Upper lobe of right lung (tissue), 1 donor: ENCODE data around the gene UBE2B. TPM values are rescaled to one million over a fixed set of nuclear protein-coding genes. Genes with fewer than 3 reads are reported as not detected.
"Not testable (repeated sequence)": the region's sequence is repeated elsewhere in the genome, so short reads cannot be mapped to it uniquely, and the experiment has no call there.

Source experiments
- ATAC-seq: fragments of 200-7000 bp; cut with Tn5 transposase; one replicate; pipeline ENCODE4 v1.9.1; 2020; ENCODE audit warnings: mild to moderate bottlenecking, moderate library complexity
- DNase-seq: peaks from one replicate; pipeline ENCODE4 v3.0.0-alpha.2; 2020
- H3K27ac ChIP-seq: fragments of 200-600 bp; one replicate; pipeline ENCODE4 v1.8.0; 2022
- H3K27me3 ChIP-seq: fragments of 200-600 bp; one replicate; pipeline ENCODE4 v1.8.0; 2022; ENCODE audit warnings: mild to moderate bottlenecking
- H3K36me3 ChIP-seq: fragments of 200-600 bp; one replicate; pipeline ENCODE4 v1.8.0; 2022
- H3K4me1 ChIP-seq: fragments of 200-600 bp; one replicate; pipeline ENCODE4 v1.8.0; 2022
- H3K4me3 ChIP-seq: fragments of 200-600 bp; one replicate; pipeline ENCODE4 v1.8.0; 2022; ENCODE audit warnings: mild to moderate bottlenecking
- H3K9me3 ChIP-seq: fragments of 200-600 bp; one replicate; pipeline ENCODE4 v1.8.0; 2022
- intact Hi-C: fragments of 100-400 bp; cut with DNase I; formaldehyde crosslinking; loops from one replicate; pipeline ENCODE4 v1.11.0; 2022
- total RNA-seq: library from RNA; stranded (reverse); fragmentation: NEBNext Ultra II Directional; extraction: Animal tissue kit (Norgen Biotek cat#: 25700); gene quantifications from one replicate; pipeline ENCODE4 v1.2.1, GENCODE V29; 2021
- TF ChIP-seq, protein P1 (sequence below): fragments of 200-600 bp; IDR thresholded peaks from one replicate; pipeline ENCODE4 v1.8.0; 2022; ENCODE audit warnings: antibody characterized with exemption
- donor health status: DM: no; HTN: yes; CAD: no; lungs with severe emphysema.

UBE2B gene
- total RNA-seq, 1 donor from 2014 or later: 94.6 TPM

DNA sequence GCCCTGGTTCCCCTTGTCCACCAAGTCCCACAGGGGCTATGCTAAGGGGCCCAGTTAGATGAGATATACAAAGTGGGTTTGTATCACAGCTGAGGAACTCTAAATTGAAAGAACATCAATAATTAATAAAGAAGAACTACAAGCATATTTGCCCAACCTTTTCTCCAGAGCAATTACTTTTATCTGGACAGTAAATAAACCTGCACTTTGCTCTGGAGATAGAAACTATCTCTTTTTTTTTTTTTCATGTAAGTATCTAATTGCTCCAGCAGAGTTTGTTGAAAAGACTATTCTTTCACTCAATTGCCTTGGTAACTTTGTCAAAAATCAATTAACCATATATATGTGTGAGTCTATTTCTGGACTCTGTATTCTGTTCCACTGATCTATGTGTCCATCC is 46.3 kb downstream of the UBE2B start:
- intact Hi-C loops: loop anchor here (10.0 kb wide), 1 partner anchor 47 kb away; no protein-coding TSS in a partner anchor
- H3K4me3 ChIP-seq: no peak overlapping the region
- no peaks in the 10 kb centered on the region for H3K36me3 ChIP-seq
- no peak overlapping the region for H3K27ac ChIP-seq
- H3K4me1 ChIP-seq: peaks cover 3% of the 10 kb centered on the region
- no peak for ATAC-seq
- no peak for DNase-seq
- no peaks in the 10 kb centered on the region for H3K27me3 ChIP-seq
- TF ChIP-seq, protein P1, sequence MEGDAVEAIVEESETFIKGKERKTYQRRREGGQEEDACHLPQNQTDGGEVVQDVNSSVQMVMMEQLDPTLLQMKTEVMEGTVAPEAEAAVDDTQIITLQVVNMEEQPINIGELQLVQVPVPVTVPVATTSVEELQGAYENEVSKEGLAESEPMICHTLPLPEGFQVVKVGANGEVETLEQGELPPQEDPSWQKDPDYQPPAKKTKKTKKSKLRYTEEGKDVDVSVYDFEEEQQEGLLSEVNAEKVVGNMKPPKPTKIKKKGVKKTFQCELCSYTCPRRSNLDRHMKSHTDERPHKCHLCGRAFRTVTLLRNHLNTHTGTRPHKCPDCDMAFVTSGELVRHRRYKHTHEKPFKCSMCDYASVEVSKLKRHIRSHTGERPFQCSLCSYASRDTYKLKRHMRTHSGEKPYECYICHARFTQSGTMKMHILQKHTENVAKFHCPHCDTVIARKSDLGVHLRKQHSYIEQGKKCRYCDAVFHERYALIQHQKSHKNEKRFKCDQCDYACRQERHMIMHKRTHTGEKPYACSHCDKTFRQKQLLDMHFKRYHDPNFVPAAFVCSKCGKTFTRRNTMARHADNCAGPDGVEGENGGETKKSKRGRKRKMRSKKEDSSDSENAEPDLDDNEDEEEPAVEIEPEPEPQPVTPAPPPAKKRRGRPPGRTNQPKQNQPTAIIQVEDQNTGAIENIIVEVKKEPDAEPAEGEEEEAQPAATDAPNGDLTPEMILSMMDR: no peak
- no peaks in the 10 kb centered on the region for H3K9me3 ChIP-seq

DNA sequence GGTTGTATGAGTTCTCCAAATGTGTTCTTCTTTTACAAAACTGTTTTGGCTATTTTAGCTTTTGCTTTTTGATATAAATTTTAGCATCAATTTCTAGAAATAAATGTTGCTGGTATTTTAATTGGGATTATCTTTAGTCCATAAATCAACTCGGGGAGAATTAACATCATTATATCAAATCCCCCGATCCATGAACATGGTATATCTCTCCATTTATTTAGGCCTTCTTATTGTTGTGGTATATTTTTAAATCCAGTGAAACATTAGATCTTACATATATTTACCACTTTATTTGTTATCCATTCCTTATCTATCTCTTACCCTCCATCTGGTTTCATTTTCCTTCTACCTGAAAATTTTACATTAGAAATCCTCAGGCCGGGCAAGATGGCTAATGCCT is 47.6 kb downstream of the UBE2B start:
- Histone ChIP-seq H3K27ac (no peak overlapping the region), H3K4me1 (no peaks in the 10 kb centered on the region), H3K9me3 (no peaks in the 10 kb centered on the region), H3K4me3 (no peak overlapping the region), H3K27me3 (no peaks in the 10 kb centered on the region), H3K36me3 (no peaks in the 10 kb centered on the region)
- TF ChIP-seq, protein P1: no peak
- intact Hi-C loops: loop anchor here (10.0 kb wide), 1 partner anchor 46 kb away; no protein-coding TSS in a partner anchor
- DNase-seq: no peak
- no peak for ATAC-seq

GRCh38 chr5:134420343-134420742 is 49.0 kb downstream of the UBE2B start:
- intact Hi-C loops: no loop called here
- H3K4me1 ChIP-seq: no peaks in the 10 kb centered on the region
- H3K27me3 ChIP-seq: no peaks in the 10 kb centered on the region
- no peak overlapping the region for H3K4me3 ChIP-seq
- TF ChIP-seq, protein P1: no peak
- H3K27ac ChIP-seq: no peak overlapping the region
- ATAC-seq: no peak
- no peaks in the 10 kb centered on the region for H3K36me3 ChIP-seq
- no peaks in the 10 kb centered on the region for H3K9me3 ChIP-seq
- DNase-seq: no peak

DNA sequence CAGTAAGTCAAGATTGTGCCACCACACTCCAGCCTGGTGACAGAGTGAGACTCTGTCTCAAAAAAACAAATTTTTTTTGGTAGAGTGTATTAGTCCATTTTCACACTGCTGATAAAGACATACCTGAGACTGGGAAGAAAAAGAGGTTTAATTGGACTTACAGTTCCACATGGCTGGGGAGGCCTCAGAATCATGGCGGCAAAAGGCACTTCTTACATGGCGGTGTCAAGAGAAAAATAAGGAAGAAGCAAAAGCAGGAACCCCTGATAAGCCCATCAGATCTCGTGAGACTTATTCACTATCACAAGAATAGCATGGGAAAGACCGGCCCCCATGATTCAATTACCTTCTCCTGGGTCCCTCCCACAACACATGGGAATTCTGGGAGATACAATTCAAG is 49.7 kb downstream of the UBE2B start:
- intact Hi-C loops, H3K27ac ChIP-seq, DNase-seq, H3K27me3 ChIP-seq, H3K4me3 ChIP-seq, H3K9me3 ChIP-seq, ATAC-seq, H3K4me1 ChIP-seq, H3K36me3 ChIP-seq: not testable (repeated sequence)

- DNase-seq (no peak), ATAC-seq (no peak)
- Histone ChIP-seq H3K36me3 (no peaks in the 10 kb centered on the region), H3K9me3 (no peaks in the 10 kb centered on the region), H3K4me1 (no peaks in the 10 kb centered on the region), H3K4me3 (no peak overlapping the region), H3K27me3 (no peaks in the 10 kb centered on the region), H3K27ac (no peak overlapping the region)
- TF ChIP-seq, protein P1: no peak
- intact Hi-C loops: no loop called here
Measured at GRCh38 chr5:134422791-134423365, 51.5 kb downstream of the UBE2B start.

- Histone ChIP-seq H3K27ac (no peak overlapping the region), H3K4me3 (no peak overlapping the region), H3K36me3 (no peaks in the 10 kb centered on the region), H3K9me3 (no peaks in the 10 kb centered on the region), H3K27me3 (no peaks in the 10 kb centered on the region), H3K4me1 (no peaks in the 10 kb centered on the region)
- intact Hi-C loops: no loop called here
- TF ChIP-seq, protein P1: no peak
- DNase-seq (no peak), ATAC-seq (no peak)
Measured at GRCh38 chr5:134423376-134423775, 52.0 kb downstream of the UBE2B start.
